SK-N-SH treated with all-trans-retinoic acid at 6 μM for 48 hours (cell line): ENCODE data around the gene DNAI7.

Experiments used
- ARNTL ChIP-seq: fragments of 450-650 bp; formaldehyde crosslinking; IDR thresholded peaks from 2 replicates; pipeline ENCODE4 v1.5.0; 2020; ENCODE audit warnings: low read depth, mild to moderate bottlenecking, moderate library complexity, borderline replicate concordance
- PPARA ChIP-seq: fragments of 250-450 bp; sonication (Bioruptor Pico); IDR thresholded peaks from 2 replicates; pipeline ENCODE4 v1.5.0; 2020; ENCODE audit warnings: mild to moderate bottlenecking, borderline replicate concordance
- RARB ChIP-seq: fragments of 250-450 bp; sonication (Bioruptor Pico); IDR thresholded peaks from 2 replicates; pipeline ENCODE4 v1.8.0; 2021; ENCODE audit warnings: mild to moderate bottlenecking, moderate library complexity
- ZNF70 ChIP-seq: fragments of 450-650 bp; formaldehyde crosslinking; IDR thresholded peaks from 2 replicates; pipeline ENCODE4 v1.5.0; 2020; ENCODE audit warnings: mild to moderate bottlenecking, moderate library complexity
- TF ChIP-seq, protein P1 (sequence below): fragments of 250-450 bp; sonication (Bioruptor Pico); IDR thresholded peaks from 2 replicates; pipeline ENCODE4 v1.5.1; 2021; ENCODE audit warnings: mild to moderate bottlenecking, moderate library complexity
- TF ChIP-seq, protein P2 (sequence below): fragments of 250-450 bp; sonication (Bioruptor Pico); IDR thresholded peaks from 2 replicates; pipeline ENCODE4 v1.8.0; 2020; ENCODE audit warnings: mild to moderate bottlenecking, moderate library complexity, borderline replicate concordance

DNA sequence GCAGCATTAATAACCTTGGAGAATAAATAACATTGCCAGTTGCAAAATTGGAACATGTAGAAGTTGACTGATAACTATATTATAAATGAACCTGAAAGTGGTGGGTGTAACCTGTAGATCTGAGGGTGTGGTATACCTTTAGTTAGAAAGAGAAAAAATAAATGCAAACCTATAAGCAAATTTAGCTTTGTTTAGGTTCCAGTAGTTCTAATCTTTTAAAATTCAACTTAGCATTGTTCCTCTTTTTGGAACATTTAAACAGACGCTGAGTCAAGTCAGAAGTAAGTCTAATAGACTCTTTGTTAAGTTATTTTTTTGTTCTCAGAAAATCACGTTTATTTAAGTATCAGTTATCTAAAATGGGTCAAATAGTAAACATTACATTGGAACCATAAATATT is 120.0 kb downstream of the DNAI7 start:
- TF ChIP-seq, protein P1, sequence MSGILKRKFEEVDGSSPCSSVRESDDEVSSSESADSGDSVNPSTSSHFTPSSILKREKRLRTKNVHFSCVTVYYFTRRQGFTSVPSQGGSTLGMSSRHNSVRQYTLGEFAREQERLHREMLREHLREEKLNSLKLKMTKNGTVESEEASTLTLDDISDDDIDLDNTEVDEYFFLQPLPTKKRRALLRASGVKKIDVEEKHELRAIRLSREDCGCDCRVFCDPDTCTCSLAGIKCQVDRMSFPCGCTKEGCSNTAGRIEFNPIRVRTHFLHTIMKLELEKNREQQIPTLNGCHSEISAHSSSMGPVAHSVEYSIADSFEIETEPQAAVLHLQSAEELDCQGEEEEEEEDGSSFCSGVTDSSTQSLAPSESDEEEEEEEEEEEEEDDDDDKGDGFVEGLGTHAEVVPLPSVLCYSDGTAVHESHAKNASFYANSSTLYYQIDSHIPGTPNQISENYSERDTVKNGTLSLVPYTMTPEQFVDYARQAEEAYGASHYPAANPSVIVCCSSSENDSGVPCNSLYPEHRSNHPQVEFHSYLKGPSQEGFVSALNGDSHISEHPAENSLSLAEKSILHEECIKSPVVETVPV (CRISPR knock-in tag) = no peak
- no peak for TF ChIP-seq ARNTL (CRISPR knock-in tag)
- no peak for TF ChIP-seq PPARA (CRISPR knock-in tag)
- TF ChIP-seq ZNF70 (CRISPR knock-in tag) = no peak
- TF ChIP-seq, protein P2, sequence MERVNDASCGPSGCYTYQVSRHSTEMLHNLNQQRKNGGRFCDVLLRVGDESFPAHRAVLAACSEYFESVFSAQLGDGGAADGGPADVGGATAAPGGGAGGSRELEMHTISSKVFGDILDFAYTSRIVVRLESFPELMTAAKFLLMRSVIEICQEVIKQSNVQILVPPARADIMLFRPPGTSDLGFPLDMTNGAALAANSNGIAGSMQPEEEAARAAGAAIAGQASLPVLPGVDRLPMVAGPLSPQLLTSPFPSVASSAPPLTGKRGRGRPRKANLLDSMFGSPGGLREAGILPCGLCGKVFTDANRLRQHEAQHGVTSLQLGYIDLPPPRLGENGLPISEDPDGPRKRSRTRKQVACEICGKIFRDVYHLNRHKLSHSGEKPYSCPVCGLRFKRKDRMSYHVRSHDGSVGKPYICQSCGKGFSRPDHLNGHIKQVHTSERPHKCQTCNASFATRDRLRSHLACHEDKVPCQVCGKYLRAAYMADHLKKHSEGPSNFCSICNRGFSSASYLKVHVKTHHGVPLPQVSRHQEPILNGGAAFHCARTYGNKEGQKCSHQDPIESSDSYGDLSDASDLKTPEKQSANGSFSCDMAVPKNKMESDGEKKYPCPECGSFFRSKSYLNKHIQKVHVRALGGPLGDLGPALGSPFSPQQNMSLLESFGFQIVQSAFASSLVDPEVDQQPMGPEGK = no peak
- no peak for TF ChIP-seq RARB (CRISPR knock-in tag)
